GM23248 (cell line): ENCODE measurements around the gene PRKCE. TPM values are rescaled to one million over a fixed set of nuclear protein-coding genes. Genes with fewer than 3 reads are reported as not detected.

Experiments used
- DNase-seq: peaks from one replicate; pipeline ENCODE4 v3.0.0-alpha.2; 2015
- H2AFZ ChIP-seq: fragments of 200-600 bp; sonication (generic); 2 replicates; pipeline ENCODE4 v1.6.1; 2016; ENCODE audit warnings: antibody characterized with exemption
- H3F3A ChIP-seq: fragments of 200-600 bp; sonication (generic); 2 replicates; pipeline ENCODE4 v1.6.1; 2016; ENCODE audit warnings: mild to moderate bottlenecking, antibody characterized with exemption, mixed run types; ENCODE audit not compliant: insufficient read depth
- H3K27ac ChIP-seq: fragments of 200-600 bp; sonication (generic); 2 replicates; pipeline ENCODE4 v1.5.1; 2016; ENCODE audit warnings: mild to moderate bottlenecking
- H3K27me3 ChIP-seq: fragments of 200-600 bp; sonication (generic); replicated peaks from 2 replicates; pipeline ENCODE4 v1.6.1; 2016; ENCODE audit warnings: mild to moderate bottlenecking; ENCODE audit not compliant: insufficient read depth
- H3K36me3 ChIP-seq: fragments of 200-600 bp; sonication (generic); 2 replicates; pipeline ENCODE4 v1.6.1; 2016; ENCODE audit warnings: low read depth, mild to moderate bottlenecking
- H3K4me1 ChIP-seq: fragments of 200-600 bp; sonication (generic); 2 replicates; pipeline ENCODE4 v1.6.1; 2016; ENCODE audit warnings: mild to moderate bottlenecking; ENCODE audit not compliant: insufficient read depth
- H3K4me2 ChIP-seq: fragments of 200-600 bp; sonication (generic); one replicate; pipeline ENCODE4 v1.6.1; 2016; ENCODE audit warnings: mild to moderate bottlenecking; ENCODE audit not compliant: unreplicated experiment
- H3K4me3 ChIP-seq: fragments of 200-600 bp; sonication (generic); 2 replicates; pipeline ENCODE4 v1.5.1; 2016; ENCODE audit warnings: mild to moderate bottlenecking
- H3K79me2 ChIP-seq: fragments of 200-600 bp; sonication (generic); 2 replicates; pipeline ENCODE4 v1.6.1; 2016; ENCODE audit warnings: mild to moderate bottlenecking; ENCODE audit not compliant: insufficient read depth
- H3K9ac ChIP-seq: fragments of 200-600 bp; sonication (generic); 2 replicates; pipeline ENCODE4 v1.6.1; 2016; ENCODE audit warnings: mild to moderate bottlenecking
- H3K9me2 ChIP-seq: fragments of 200-600 bp; sonication (generic); 2 replicates; pipeline ENCODE4 v1.6.1; 2016; ENCODE audit warnings: mixed run types, mild to moderate bottlenecking, moderate library complexity; ENCODE audit not compliant: insufficient read depth
- H3K9me3 ChIP-seq: fragments of 200-600 bp; sonication (generic); one replicate; pipeline ENCODE4 v1.6.1; 2017; ENCODE audit warnings: low read depth
- H4K20me1 ChIP-seq: fragments of 200-600 bp; sonication (generic); 2 replicates; pipeline ENCODE4 v1.6.0; 2016; ENCODE audit not compliant: insufficient read depth
- EZH2 ChIP-seq: fragments of 200-600 bp; sonication (generic); IDR thresholded peaks from 2 replicates; pipeline ENCODE4 v1.6.1; 2018; ENCODE audit warnings: antibody characterized with exemption, mild to moderate bottlenecking; ENCODE audit not compliant: insufficient read depth, poor library complexity, severe bottlenecking
- EZH2phosphoT487 ChIP-seq: fragments of 200-600 bp; sonication (generic); IDR thresholded peaks from 2 replicates; pipeline ENCODE4 v1.6.1; 2018; ENCODE audit warnings: antibody characterized with exemption, moderate library complexity, mild to moderate bottlenecking, low read depth; ENCODE audit not compliant: insufficient read depth
- WGBS, 2 experiments: methylation state at CpG; one replicate each; pipeline ENCODE4 v1.1.6; 2015 to 2017; ENCODE audit warnings: low lambda C conversion rate in 2 of 2, low coverage in 1 of 2; ENCODE audit errors: missing lambda C conversion rate in 2 of 2; 5-methylcytosine and 5-hydroxymethylcytosine counted together
- in situ Hi-C: fragments of 300-500 bp; cut with MboI; formaldehyde crosslinking; loops from 2 replicates; pipeline ENCODE4 v1.15.0; 2020
- polyA plus RNA-seq: library from polyadenylated mRNA; unstranded; fragments of >200 nt; fragmentation: Nextera tagmentation; extraction: Ambion mirVana; gene quantifications from 2 replicates; pipeline ENCODE4 v1.2.1, GENCODE V29; 2016
- total RNA-seq: library from RNA; depleted of rRNA; stranded (reverse); fragments of >200 nt; shearing (Covaris generic); gene quantifications from 2 replicates; pipeline ENCODE4 v1.2.3, GENCODE V29; 2014

Gene PRKCE
- total and polyA plus RNA-seq, 2 experiments from 2014 or later = 5.9 to 7.0 TPM

DNA sequence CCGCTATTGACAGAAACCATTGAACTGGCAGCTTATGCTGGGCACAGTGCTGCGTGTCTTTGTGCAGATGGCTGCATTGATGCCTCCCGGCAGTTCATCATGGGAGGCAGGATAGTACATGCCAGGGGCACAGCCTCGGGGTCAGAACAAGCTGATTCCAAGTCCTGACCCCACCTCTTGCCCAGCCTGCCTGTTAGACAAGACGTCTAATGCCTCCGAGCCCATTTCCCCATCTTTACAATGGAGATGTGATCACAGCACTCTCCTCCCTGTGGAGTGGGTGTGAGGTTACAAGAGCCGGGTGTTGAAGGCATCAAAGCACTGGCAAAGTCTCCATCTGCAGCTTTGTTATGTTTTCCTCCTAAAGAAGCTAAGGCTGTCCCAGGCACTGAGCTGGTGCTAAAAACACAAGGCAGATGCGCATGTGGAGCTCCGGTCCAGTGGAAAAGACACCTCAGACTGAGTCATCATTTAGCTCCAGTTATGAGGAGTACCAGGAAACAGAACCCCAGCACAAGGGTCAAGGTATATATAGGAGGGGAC, 520.0 kb downstream of the PRKCE start:
- peaks cover 12% of the 10 kb centered on the region for H3K4me1 ChIP-seq
- H2AFZ ChIP-seq = no peak overlapping the region
- no peak overlapping the region for H3K4me2 ChIP-seq
- H3K9ac ChIP-seq = peak overlapping the region; percentile 46
- peaks cover 5% of the 10 kb centered on the region; the same call in 1 of the 2 replicates for H3F3A ChIP-seq
- H3K9me2 ChIP-seq = no peaks in the 10 kb centered on the region
- WGBS, 2 experiments = 32 to 41% methylated on average over 9 of the region's 9 CpGs
- no peaks in the 10 kb centered on the region for H3K27me3 ChIP-seq
- H3K4me3 ChIP-seq = no peak overlapping the region
- TF ChIP-seq EZH2phosphoT487 (no peak), EZH2 (no peak)
- peak; percentile 93 for DNase-seq
- H3K36me3 ChIP-seq = no peaks in the 10 kb centered on the region
- peak overlapping the region; percentile 40 for H3K27ac ChIP-seq
- in situ Hi-C loops = no loop called here
- H4K20me1 ChIP-seq = no peaks in the 10 kb centered on the region
- no peaks in the 10 kb centered on the region for H3K79me2 ChIP-seq
- no peaks in the 10 kb centered on the region for H3K9me3 ChIP-seq

DNA sequence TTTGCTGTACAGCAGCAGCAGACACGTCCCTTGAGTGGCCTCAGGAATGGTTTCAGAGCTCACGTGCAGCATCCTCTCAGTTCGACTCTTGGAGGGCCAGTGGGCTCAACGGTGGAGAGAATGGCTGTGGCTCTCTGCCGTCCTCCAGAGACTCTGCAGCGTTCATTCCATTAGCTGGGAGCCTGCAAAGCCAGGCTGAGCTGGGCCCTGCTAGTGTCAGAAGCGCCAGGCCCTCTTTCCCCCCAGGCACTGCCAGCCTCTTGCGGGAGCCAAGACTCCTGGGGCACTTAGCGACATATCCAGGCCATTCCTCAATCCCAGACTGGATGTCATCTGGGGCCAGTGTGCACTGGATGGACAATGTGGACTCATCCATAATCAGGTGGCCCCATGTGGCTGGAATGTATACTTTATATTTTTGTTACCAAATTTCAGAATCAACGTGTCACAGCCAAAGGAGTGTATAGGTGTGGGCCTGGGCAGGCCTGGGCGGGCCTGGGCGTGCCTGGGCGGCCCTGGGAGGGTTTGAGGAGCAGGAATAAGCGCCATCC, 520.6 kb downstream of the PRKCE start:
- Histone ChIP-seq H3K4me1 (peaks cover 12% of the 10 kb centered on the region), H3K4me3 (no peak overlapping the region), H3K9me3 (no peaks in the 10 kb centered on the region), H2AFZ (no peak overlapping the region), H3K27me3 (no peaks in the 10 kb centered on the region), H3F3A (peaks cover 5% of the 10 kb centered on the region; the same call in 1 of the 2 replicates), H3K79me2 (no peaks in the 10 kb centered on the region), H4K20me1 (no peaks in the 10 kb centered on the region), H3K9me2 (no peaks in the 10 kb centered on the region), H3K36me3 (no peaks in the 10 kb centered on the region), H3K4me2 (no peak overlapping the region), H3K9ac (no peak overlapping the region), H3K27ac (peak overlapping the region; percentile 40)
- DNase-seq = no peak
- TF ChIP-seq EZH2phosphoT487 (no peak), EZH2 (no peak)
- in situ Hi-C loops = no loop called here
- 80 to 81% methylated on average over 14 of the region's 14 CpGs for WGBS, 2 experiments

DNA sequence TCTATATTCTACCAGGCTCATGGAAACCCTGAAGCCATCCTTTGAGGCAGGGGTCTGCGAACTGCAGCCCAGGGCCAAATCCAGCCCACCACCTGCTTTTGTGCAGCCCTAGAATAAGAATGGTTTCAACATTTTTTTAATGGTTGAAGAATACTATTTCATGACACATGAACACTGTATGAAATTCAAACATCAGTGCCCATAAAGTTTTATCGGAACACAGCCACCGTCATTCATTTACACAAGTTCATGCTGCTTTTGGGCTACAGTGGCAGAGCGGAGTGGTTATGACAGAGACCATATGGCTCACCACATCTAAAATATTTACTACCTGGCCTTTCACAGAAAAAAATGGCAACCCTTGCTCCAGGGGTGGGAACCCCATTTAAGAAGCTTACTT, 521.6 kb downstream of the PRKCE start:
- Histone ChIP-seq H4K20me1 (no peaks in the 10 kb centered on the region), H3K4me3 (no peak overlapping the region), H3K36me3 (no peaks in the 10 kb centered on the region), H3K4me1 (peaks cover 12% of the 10 kb centered on the region), H3K9me2 (no peaks in the 10 kb centered on the region), H3K9me3 (no peaks in the 10 kb centered on the region), H3K27me3 (no peaks in the 10 kb centered on the region), H3K27ac (no peak overlapping the region), H3F3A (peaks cover 5% of the 10 kb centered on the region; the same call in 1 of the 2 replicates), H3K9ac (no peak overlapping the region), H3K4me2 (no peak overlapping the region), H2AFZ (no peak overlapping the region), H3K79me2 (no peaks in the 10 kb centered on the region)
- TF ChIP-seq EZH2phosphoT487 (no peak), EZH2 (no peak)
- WGBS, 2 experiments = 83 to 93% methylated on average over 4 of the region's 4 CpGs
- DNase-seq = no peak
- in situ Hi-C loops = no loop called here

DNA sequence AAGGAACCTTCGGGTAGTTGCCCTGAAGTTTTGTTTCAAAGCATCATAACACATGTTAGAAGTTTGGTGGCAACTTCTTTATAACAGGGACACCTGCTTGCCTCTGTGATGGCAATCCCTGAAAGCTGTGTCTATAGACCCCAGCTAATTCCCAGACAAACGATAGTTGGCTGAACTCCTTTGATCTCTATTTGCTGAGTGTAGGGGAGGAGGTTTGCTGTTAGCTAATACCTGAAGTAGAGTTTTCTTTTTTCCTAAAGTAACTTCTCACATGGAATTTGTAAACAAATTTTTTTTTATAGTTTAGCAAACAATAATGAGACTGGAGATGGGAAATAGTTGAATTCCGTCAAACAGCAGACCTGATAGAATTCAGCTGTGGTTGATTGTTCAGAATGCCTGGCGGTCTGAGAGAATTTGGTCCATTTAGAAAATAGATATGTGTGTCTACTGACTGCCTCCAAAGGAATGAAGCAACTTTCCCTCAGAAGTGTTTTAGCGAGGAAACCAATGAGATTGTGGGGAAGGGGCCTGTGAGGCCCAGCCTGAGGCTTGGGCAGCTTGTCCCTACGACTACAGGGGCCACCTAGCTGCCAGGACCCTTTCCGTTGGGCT, 522.3 kb downstream of the PRKCE start:
- Histone ChIP-seq H3K9me3 (no peaks in the 10 kb centered on the region), H3F3A (peaks cover 11% of the 10 kb centered on the region), H3K4me2 (no peak overlapping the region), H3K36me3 (no peaks in the 10 kb centered on the region), H3K9me2 (no peaks in the 10 kb centered on the region), H3K27me3 (no peaks in the 10 kb centered on the region), H3K4me1 (peaks cover 18% of the 10 kb centered on the region), H3K4me3 (no peak overlapping the region), H3K27ac (no peak overlapping the region), H3K9ac (no peak overlapping the region), H3K79me2 (no peaks in the 10 kb centered on the region), H4K20me1 (no peaks in the 10 kb centered on the region), H2AFZ (no peak overlapping the region)
- in situ Hi-C loops = no loop called here
- DNase-seq = no peak
- TF ChIP-seq EZH2phosphoT487 (no peak), EZH2 (no peak)
- WGBS, 2 experiments = 82 to 84% methylated on average over 7 of the region's 7 CpGs
